PFSK-1 (cell line): ENCODE measurements around the gene CATSPER1.

Experiments
- FOXP2 ChIP-seq: optimal IDR thresholded peaks from 2 replicates; pipeline ENCODE3; 2011; ENCODE audit warnings: borderline replicate concordance, control low read depth, inconsistent platforms; ENCODE audit not compliant: insufficient read depth; ENCODE audit errors: extremely low read length, extremely low read depth
- POLR2AphosphoS5 ChIP-seq: IDR thresholded peaks from 2 replicates; pipeline ENCODE4 v1.6.1; 2012; ENCODE audit warnings: low read depth, mild to moderate bottlenecking, control low read depth, low read length, moderate library complexity
- SIN3A ChIP-seq: IDR thresholded peaks from 2 replicates; pipeline ENCODE4 v1.6.1; 2012; ENCODE audit warnings: mild to moderate bottlenecking, low read length, moderate library complexity, borderline replicate concordance; ENCODE audit not compliant: insufficient read depth
- TAF1 ChIP-seq: IDR thresholded peaks from 2 replicates; pipeline ENCODE4 v1.6.1; 2012; ENCODE audit warnings: low read length, control low read depth, borderline replicate concordance; ENCODE audit not compliant: insufficient read depth
- TF ChIP-seq, protein P1 (sequence below), 2 experiments: IDR thresholded peaks; 2 replicates each; pipeline versions ENCODE4 v1.6.1 to v1.8.0; 2011 to 2012; ENCODE audit warnings: low read depth in 2 of 2, low read length in 2 of 2, control low read depth in 1 of 2, inconsistent platforms in 1 of 2, mild to moderate bottlenecking in 1 of 2, moderate library complexity in 1 of 2; ENCODE audit not compliant: insufficient read depth in 1 of 2

DNA sequence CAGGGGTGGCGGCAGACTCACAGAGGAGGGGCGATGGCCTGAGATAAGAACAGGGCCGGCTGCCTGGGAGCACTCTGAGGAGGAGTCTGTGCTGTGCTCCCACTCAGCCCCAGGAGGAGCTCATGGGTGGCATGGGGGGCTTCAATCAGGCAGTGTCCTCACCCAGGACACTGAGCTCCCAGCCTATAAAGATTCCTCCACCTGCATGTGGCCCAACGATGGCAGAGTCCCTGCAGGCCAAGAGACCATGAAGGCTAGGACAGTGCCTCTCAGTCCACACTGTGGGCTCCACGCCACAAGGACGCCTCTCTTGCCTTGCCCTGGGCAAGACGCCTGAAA lies 12.5 kb downstream of the CATSPER1 start:
- no peak for TF ChIP-seq POLR2AphosphoS5
- no peak for TF ChIP-seq TAF1
- TF ChIP-seq, protein P1, sequence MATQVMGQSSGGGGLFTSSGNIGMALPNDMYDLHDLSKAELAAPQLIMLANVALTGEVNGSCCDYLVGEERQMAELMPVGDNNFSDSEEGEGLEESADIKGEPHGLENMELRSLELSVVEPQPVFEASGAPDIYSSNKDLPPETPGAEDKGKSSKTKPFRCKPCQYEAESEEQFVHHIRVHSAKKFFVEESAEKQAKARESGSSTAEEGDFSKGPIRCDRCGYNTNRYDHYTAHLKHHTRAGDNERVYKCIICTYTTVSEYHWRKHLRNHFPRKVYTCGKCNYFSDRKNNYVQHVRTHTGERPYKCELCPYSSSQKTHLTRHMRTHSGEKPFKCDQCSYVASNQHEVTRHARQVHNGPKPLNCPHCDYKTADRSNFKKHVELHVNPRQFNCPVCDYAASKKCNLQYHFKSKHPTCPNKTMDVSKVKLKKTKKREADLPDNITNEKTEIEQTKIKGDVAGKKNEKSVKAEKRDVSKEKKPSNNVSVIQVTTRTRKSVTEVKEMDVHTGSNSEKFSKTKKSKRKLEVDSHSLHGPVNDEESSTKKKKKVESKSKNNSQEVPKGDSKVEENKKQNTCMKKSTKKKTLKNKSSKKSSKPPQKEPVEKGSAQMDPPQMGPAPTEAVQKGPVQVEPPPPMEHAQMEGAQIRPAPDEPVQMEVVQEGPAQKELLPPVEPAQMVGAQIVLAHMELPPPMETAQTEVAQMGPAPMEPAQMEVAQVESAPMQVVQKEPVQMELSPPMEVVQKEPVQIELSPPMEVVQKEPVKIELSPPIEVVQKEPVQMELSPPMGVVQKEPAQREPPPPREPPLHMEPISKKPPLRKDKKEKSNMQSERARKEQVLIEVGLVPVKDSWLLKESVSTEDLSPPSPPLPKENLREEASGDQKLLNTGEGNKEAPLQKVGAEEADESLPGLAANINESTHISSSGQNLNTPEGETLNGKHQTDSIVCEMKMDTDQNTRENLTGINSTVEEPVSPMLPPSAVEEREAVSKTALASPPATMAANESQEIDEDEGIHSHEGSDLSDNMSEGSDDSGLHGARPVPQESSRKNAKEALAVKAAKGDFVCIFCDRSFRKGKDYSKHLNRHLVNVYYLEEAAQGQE (IDR thresholded peaks at IDR 0.05; ENCODE audit: insufficient read depth in 1 of 2, low read depth in 2 of 2, low read length in 2 of 2) = no peak
- TF ChIP-seq SIN3A = no peak
- no peak for TF ChIP-seq FOXP2
